ENCODE measurements around the gene PBX1. TPM values are rescaled to one million over a fixed set of nuclear protein-coding genes. Genes with fewer than 3 reads are reported as not detected.

Gene PBX1
- total RNA-seq, 1 donor from 2014 or later, result 0.99 TPM

DNA sequence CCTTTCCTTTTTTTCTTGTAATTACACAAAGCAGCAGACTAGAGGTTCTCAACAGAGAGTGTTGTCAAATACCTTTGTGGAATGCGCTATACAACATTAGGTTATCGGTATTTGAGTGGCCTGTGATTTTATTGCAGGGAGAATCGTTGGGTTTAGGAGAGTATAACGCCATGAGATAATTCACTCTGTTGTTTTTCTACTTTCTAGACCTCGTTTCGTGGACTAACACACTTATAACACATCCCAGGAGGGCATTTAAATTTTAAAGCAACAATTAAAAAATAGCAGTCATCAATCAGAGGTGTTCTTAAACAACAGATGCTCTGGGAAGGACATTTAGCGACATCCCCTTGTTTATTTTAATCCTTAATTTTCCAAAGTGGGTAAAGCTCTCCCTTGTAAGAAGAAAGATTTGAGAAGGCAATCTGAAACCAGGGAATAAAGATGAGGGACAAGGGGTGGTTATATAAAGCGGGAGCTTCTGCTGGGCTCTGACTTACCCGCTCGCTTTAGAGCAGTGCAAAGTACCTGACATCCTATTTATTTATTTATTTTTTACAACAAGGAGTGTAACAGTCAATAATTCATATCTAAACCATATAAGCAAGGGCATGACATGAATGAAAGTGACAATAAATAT is 4.9 kb downstream of the PBX1 start:
- no peak for DNase-seq (ENCODE audit: low read depth in 2 of 2)

DNA sequence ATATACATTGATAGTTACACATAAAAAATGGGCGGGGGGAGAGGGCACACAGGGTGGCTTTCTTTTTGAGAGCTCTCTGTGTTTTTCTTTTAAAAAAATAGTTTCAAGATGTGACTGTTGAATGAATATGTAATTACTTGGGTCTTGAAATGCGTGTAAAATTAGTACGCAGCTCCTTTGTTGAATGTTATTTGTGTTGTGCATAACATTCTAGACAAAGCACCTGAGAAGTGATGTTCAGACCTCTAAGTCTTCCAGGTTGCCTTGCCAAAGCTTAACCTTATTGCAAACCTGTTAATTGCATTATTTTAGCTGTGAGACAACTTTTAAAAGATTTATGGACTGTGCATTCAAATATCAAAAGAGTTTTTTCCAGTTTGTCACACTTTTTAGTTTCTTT is 5.4 kb downstream of the PBX1 start:
- no peak for DNase-seq (ENCODE audit: low read depth in 2 of 2)

DNA sequence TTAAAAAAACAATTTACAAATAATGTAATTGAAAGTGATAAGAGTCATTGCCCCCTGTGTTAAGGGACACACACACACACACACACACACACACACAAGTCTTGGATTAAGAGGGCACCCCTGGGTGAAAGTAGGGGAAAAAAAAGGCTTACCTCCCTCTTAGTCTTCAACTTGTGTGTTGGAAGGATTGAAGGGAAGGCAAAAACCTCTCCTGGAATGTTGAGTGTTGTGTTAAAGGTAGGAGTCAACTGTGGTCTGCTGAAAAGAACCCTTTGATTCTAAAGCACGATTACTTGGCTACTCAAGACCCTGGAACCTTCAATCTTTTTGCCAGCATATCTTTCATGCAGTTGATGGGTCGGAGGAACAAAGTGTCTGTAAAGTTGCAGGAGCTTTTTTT is 6.4 kb downstream of the PBX1 start:
- no peak for DNase-seq (ENCODE audit: low read depth in 2 of 2)

DNA sequence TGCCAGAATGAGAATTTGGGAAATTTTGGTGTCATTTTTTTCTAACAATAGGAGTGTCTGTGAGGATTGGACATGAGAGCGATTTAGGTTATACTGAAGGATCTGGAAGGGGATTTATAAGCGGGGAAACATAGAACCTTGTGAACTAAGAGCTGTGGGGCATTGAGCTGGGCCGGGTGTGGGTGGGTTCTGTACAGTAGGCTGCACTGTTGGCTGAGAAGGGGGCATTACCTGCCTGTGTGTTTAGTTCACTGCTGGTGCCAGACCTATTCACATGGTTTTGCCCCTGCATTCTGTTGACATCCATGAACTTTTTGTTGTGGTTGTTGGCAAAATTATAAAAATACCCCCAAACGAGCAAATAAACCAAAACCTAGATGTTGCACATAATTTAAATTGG is 8.8 kb downstream of the PBX1 start:
- DNase-seq (ENCODE audit: low read depth in 2 of 2), result no peak

DNA sequence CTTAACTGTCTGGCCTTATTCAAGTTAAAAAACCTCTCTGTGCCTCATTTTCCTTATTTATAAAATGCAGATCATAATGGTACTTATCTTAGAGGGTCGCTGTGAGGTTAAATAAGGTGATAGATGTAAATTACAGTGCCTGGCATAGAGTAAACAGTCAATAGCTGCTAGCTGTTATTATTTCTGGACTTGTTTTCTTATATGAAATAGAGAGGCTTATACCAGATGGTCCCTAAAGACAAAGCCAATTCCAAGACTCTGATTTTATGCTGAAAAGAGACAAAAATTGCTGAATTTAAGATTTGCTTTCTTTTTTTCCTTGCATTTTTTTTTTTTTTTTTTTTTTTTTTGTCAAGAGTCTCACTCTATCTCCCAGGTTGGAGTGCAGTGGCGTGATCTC is 10.3 kb downstream of the PBX1 start:
- no peak for DNase-seq (ENCODE audit: low read depth in 2 of 2)

DNA sequence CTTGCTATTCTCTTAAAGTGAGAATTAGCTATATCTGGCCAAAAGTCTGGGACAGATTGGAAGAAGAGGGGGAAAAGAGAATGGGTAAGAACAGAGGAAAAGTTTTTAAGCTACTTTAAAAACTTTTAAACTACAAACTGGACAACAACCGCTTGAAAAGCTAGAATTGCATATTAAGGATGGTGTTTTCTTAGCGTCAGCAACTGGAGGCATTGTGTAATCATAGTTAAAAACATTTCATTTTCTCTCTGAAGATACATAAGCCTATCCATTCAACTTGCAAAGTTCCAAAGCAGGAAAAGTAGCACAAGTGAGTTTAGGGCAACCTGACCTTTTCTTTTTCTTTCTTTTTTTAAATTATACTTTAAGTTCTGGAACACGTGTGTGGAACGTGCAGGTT is 10.9 kb downstream of the PBX1 start:
- DNase-seq (ENCODE audit: low read depth in 2 of 2), result no peak

DNA sequence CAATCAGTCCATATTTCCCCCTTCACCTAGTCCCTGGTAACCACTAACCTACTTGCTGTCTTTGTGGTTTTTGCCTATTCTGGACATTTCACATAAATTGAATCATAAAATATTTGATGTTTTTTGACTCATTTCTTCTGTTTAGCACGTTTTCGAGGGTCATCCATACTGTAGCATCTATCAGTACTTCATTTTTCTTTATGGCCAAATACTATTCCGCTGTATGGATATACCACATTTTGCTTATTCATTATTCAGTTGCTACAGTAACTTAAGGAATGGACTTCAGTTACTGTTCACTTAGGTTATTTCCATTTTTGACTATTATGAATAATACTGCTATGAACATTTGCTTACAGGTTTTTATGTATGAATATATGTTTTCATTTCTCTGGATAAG is 12.3 kb downstream of the PBX1 start:
- no peak for DNase-seq (ENCODE audit: low read depth in 2 of 2)

DNA sequence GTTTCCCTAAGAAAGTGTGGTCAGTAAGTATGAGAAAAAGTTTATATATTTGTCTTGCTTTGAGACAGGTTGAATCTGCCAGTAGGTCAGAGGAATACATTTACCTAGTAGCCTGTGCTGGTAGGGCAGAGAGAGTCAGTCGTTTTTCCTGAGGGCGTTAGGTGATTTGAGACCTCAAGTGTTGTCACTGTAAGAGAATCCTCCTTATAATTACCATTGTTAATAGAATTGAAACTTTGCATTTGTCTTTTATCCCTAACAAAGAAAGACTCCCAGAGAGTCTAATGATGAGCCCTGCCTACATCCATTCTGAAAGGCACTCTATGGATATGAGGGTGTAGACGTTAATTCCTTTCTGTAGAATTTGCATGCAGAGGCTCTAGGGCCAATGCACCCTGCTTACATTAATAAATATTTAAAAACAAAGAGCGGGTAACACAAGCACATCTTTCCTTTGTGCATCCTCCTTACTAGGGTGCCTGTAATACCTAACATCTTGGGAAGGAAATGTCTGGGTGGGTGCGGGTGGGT is 16.4 kb downstream of the PBX1 start:
- DNase-seq (ENCODE audit: low read depth in 2 of 2), result no peak

DNA sequence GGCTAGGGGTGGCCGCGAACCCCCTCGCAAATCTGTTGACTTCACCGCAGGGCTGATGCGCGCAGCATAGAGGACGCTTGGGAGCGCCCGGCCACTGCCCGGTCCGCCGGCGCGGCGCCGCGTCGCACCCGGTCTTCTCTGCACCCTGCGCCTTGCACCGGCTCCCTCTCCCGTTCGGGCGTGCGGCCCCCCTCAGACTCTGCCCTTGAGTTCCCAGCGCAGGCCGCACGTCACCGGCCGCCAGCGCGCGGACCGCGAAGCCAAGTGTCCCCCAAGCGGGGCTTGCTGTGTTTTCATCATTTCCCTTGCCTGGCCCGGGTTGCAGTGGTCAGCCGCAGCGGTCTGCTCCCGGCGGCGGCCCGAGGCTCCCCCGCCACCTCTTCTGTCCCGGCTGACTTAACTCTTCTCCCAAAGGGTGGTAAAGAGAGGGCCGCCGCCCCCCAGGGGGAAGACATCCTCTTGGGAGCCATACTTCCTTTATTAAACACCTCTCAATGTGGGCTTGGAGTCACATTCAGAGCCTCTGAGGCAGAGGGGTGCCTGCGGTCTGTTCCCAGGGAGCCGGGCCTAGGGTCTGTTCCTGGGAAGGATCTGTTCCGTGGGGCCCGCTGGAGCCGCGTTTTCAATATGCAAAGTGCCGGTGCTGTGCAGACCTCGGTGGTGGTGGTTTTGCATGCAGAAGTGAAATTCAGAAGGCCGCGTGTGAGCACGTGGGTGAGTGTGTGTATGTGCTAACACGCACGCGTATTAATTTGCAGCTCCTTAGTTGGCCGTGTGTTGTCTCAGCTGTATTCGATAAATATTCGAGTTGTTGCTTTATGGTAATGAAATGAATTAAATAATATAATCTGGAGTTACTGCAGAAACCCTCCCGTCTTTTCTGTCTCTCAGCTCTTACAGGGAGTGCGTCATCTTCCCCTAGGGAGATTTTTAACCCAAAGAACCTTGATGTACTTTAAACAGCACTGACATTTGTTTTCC is 17.6 kb downstream of the PBX1 start:
- no peak for DNase-seq (ENCODE audit: low read depth in 2 of 2)

DNA sequence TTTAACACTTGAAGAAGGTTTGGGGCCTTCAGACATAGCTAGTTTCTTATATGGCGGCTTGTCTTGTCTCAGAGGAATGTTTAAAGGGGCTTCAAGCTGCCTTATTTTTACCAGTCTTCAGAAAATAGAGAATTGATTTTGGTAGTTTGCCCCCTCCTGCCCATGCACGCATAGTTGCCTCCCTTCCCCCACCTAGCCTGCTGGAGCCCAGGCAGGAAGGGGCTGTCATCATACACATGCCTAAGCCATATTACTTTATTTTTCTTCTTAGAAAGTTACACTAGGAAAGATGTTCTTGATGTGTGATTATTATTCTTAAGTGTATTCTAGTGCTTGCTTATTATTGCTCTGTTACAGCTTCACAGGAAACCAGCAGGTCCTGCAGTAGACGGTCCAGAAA is 18.3 kb downstream of the PBX1 start:
- DNase-seq (ENCODE audit: low read depth in 2 of 2), result no peak

DNA sequence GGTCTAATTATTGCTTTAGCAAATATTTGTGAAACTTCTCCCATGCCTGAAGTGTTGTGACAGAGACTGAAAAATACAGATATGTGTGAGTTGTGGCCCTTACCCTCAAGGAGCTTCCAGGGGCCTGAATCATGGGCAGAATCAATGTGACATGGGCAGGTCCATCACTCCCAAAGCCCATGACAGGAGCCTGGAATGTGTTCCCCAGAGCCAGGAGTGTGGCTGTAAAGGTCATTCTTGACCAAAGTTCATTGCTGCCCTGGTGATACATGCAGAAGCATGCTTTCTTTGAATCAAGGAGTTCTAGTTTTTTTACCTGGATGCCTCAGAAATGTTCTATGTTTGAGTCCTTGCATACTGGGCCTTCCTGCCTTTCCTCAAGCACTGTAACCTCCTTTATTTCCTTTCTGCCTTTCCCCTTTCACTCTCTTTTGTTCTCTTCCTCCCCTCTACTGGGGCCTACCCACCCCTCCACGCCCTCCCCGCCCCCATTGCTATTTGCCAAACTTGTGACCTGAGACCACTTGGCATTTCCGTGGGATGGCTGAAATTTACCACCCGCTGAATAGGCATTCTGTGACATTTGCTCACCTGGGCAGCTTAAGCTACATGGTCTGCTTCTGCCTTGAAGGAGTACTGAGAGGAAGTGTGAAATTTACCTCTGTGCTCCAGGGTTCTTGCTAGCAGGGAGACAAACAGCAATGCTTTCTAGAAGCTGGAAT is 19.7 kb downstream of the PBX1 start:
- no peak for DNase-seq (ENCODE audit: low read depth in 2 of 2)

DNA sequence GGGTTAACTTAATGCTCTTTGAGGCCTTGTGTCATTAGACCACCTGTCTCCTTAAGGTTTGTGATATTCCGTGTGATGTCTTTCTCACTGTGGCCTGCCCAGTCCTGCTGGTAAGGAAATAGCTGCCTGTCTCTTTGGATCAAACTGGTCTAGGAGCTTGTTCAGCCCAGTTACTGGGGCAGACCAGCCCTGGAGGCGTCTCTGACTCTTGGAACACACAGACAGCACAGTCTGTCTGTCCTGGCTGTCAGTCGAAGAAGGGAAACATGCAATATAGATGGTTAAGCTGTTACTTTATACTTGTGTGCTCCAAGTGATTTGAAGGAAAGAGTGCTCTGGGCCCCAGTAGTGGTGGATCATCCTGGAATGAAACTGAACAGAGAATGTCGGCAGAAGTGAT is 20.4 kb downstream of the PBX1 start:
- no peak for DNase-seq (ENCODE audit: low read depth in 2 of 2)

DNA sequence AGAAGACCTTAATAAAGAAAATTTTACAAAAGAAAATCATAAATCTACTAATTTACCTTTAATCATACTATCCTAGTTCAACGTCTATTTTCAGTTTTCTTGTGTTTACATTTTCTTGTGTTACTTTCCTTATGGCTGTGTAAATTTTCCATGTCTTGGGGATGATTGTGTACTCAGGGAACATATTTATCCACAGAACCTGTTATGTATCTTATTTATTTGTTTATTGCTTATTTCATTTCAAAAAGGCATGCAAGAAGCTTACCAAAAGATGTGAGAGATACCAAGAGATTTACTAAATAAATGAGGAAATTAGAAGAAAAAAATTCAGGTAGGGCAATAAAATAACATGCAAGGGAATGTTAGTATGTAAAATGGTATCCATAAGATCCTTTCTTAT is 22.8 kb downstream of the PBX1 start:
- DNase-seq (ENCODE audit: low read depth in 2 of 2), result no peak

DNA sequence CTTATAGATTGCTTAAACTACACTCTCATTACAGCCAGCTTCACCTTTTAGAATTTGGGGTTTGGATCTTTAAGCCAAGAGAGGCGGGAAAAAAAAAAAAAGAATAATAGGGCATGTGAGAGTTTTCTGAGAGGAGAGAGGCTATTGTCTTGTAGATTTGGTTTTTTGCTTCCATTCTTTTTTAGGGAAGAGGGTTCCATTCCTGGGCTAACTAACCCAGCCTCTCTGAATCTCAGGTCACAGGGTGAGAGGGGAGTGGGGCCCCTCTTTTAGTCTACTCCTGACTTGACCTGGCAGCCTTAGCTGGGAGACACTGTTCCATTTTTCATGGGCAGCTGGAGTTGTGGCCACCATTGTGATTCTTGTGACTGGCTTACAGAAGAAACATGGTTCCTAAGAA is 24.2 kb downstream of the PBX1 start:
- DNase-seq (ENCODE audit: low read depth in 2 of 2), result no peak

DNA sequence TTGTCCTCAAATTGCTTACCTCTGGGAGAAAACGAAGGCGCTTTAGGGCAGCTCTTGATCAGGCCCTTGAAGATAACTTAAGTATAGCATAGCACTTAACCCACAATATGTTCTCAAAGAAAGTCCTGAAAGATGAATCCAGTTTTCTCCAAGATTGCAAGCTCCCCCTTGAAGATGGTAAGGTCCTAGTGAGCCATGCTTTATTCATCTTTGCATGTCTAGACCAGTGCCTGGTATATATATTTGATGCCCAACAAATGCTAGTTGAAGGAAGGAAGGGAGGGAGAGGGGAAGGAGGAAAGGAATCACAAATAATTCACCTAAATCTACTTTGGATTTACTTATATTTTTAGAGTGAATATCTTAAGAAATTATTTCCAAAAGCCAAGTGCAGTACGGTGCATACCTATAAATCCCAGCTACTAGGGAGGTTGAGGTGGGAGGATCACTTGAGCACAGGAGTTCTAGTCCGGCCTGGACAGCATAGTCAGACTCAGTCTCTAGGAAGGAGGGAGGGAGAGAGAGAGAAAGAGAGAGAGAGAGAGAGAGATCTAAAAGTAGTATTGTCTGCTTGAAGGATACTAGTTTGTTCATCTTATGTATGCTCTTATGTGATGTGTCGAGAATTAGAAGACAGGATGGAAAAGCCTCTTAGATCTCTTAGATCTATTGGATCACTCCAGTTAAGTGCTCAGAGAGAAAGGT is 25.0 kb downstream of the PBX1 start:
- DNase-seq (ENCODE audit: low read depth in 2 of 2), result no peak

DNA sequence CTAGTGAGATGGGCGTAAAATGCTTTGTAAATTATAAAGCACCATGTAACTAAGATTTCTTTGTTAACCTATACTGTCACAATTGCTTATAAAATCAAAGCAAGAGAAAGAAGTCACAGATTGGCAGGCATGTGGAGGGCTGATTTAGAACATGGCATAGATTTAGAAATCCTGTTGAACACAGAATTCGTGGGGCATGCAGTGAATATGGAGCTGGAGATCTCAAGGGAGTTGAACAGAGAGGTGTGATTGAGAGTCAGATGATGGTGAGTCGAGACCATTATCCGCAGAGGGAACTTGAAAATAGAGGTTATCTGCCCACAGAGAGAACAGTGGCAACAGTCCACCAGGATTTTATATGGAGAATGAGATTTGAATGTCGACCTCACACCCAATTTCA is 27.6 kb downstream of the PBX1 start:
- no peak for DNase-seq (ENCODE audit: low read depth in 2 of 2)

DNA sequence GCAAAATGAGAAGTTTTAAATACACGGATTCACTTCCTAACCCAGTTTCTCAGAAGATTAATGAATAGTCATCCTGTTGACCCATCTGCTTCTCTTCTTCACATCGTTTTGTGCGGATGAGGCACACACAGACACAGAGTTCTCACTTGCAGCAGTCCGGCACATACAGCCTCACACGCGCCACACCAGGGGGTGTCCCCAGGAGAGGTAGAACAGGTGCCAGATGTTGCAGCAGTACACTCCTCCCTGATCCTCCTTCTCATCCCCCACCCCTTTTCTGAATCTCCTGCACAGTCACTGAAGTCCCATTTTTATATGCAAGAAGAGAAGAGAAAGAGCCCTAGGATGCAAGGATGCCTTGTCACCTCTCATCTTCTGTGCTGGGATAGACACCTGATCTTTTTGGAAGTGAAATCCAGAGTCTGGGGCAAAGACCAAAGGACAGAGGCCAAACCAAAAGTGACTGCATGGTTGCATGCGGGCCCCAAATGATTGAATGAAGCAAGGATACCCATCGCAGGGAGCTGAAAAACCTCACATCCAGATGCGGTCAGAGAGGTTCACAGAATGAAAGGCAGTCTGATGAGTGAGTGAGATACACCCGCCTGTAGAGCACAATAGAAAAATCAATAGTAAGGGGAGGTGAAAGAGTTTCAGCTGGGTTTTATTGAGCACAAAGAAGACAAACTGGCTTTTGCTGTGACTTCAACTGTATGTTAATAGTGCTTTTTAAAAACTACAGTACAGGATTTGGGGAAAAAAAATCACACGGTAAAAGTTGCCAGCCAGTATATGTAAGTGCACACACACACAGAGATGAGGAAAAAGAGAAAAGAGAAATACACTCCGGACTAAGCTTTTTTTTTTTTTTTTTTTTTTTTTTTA is 28.9 kb downstream of the PBX1 start:
- DNase-seq (ENCODE audit: low read depth in 2 of 2), result no peak

DNA sequence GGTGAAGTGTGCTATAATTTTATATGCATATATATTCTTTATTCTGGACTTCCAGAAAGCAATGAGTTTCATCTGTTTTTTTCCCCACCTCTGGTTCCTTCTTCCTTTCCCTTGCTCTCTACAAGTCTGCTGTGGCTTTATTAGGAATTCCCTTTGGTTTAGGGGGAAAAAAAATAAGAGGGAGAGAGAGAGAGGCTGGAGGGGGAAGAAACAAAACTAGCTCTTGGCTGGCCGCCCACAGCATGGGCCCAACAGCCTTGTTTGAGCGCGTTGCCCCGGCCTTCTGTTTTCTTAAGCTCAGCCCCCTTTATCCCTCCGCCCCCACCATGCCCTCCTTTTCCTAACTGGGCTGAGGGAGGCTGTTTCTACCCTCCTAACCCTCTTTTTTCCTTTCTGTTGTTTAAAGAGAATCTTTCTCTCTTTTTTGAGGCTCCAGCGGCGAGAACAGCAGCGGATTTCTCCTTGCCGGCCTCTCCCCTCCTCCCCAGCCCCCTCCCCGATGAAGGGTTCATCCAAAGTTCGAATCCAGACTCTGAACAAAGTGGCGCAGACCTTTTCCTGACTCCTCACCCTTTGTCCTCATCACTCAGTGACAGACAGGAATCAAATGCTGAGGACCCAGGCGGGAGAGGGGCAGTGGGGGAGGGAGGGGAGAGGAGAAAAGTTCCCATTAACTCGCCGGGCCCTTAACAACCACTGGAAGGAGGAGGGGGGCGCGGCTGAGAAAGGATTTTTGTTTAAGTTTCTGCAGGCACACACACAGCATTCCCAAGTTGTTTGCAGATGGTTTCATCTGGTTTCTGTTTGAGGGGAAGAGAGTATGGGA is 29.7 kb downstream of the PBX1 start:
- peak; percentile 42 to 57 for DNase-seq (ENCODE audit: low read depth in 2 of 2)

DNA sequence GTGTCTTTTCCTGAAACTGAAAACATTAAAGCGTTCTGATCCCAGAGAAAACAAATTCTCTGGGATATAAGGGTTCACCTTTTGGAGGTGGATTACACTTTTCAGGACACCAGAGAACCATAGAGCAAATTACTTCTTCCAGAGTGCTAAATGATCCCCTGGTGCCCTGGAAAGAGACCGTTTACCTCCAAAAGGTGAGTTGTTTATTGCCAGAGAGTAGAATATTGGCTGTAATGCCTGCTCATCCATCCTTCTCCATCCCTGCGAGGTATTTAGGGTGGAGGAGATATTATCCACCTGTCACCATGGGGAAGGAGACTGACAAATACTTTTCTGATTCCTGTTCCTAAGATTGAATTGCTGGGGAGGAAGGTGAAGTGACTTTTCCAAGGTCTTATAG is 30.4 kb downstream of the PBX1 start:
- DNase-seq (ENCODE audit: low read depth in 2 of 2), result no peak

Measured in lung microvascular endothelial cell (primary cell).